Stomach (tissue), 4 donors: ENCODE data around the gene BID.

Source experiments
- CTCF ChIP-seq, 7 experiments: fragments of 450-650 bp in 4 of 7; fragments of 200-600 bp in 3 of 7; sonication (generic) in 3 of 7; IDR thresholded peaks; one replicate each; pipeline ENCODE4 v1.5.1; 2016 to 2019; ENCODE audit warnings: antibody characterized with exemption in 7 of 7, control low read depth in 2 of 7, mild to moderate bottlenecking in 1 of 7
- POLR2A ChIP-seq, 4 donors: fragments of 450-650 bp; IDR thresholded peaks; one replicate each; pipeline ENCODE4 v1.6.1; 2016; ENCODE audit warnings: antibody characterized with exemption in 4 of 4, control low read depth in 2 of 4, mild to moderate bottlenecking in 1 of 4, moderate library complexity in 1 of 4
- POLR2AphosphoS5 ChIP-seq, 3 donors: sonication (generic); formaldehyde crosslinking; IDR thresholded peaks; one replicate each; pipeline ENCODE4 v1.6.1; 2016; ENCODE audit warnings: antibody characterized with exemption in 3 of 3

GRCh38 chr22:17700778-17701177 is 73.5 kb downstream of the BID start:
- TF ChIP-seq CTCF (IDR thresholded peaks at IDR 0.05) (no peak), POLR2AphosphoS5 (IDR thresholded peaks at IDR 0.05) (no peak), POLR2A (IDR thresholded peaks at IDR 0.05) (no peak)
